Right lobe of liver (tissue), 4 donors: ENCODE measurements around the gene SSR4.

Source experiments
- CTCF ChIP-seq, 4 donors: fragments of 200-600 bp in 3 of 4; fragments of 450-650 bp in 1 of 4; IDR thresholded peaks; one replicate each; pipeline versions ENCODE4 v1.5.1 to v1.8.0; 2016 to 2022; ENCODE audit warnings: antibody characterized with exemption in 4 of 4, mild to moderate bottlenecking in 2 of 4
- POLR2A ChIP-seq: fragments of 450-650 bp; IDR thresholded peaks from one replicate; pipeline ENCODE4 v1.6.1; 2017; ENCODE audit warnings: antibody characterized with exemption, mild to moderate bottlenecking
- donor health status: DM: no; HTN: no; CAD: no.
- donor health status: DM: no; HTN: no; CAD: no.
- donor health status: DM: no; HTN: yes; CAD: no.

GRCh38 chrX:153780678-153781427, 13.6 kb upstream of the SSR4 start, which contains the start of gene SRPK3:
- TF ChIP-seq CTCF (IDR thresholded peaks at IDR 0.05) = no peak
- TF ChIP-seq POLR2A = no peak
